IMR-90 (cell line): ENCODE results near the gene TCF7L1. TPM values are rescaled to one million over a fixed set of nuclear protein-coding genes. Genes with fewer than 3 reads are reported as not detected.

Source experiments
- ATAC-seq: fragments of 200-7000 bp; cut with Tn5 transposase; 2 replicates; pipeline ENCODE4 v1.9.1; 2020; ENCODE audit warnings: low read depth, mild to moderate bottlenecking, moderate library complexity
- BruUV-seq: library from RNA; stranded (reverse); fragments of 400-500 nt; replicated peaks from 2 replicates; lab custom pipeline; 2021; lab: Mats Ljungman, UMichigan
- CTCF ChIA-PET: fragments of 300-600 bp; formaldehyde crosslinking; extraction: SDS; loops from one replicate; lab custom pipeline; 2021; ENCODE audit warnings: antibody characterized with exemption; lab: Yijun Ruan, JAX
- POLR2A ChIA-PET: fragments of 300-600 bp; sonication (Branson Sonifier 250); formaldehyde crosslinking; loops from one replicate; lab custom pipeline; 2022; ENCODE audit warnings: antibody characterized with exemption; ENCODE audit not compliant: unreplicated experiment; lab: Charles Lee
- DNase-seq: peaks from one replicate; pipeline ENCODE4 v3.0.0; 2013
- H2AFZ ChIP-seq: replicated peaks from 2 replicates; pipeline ENCODE3; 2013; ENCODE audit warnings: low read length, mild to moderate bottlenecking; ENCODE audit not compliant: poor library complexity
- H2AK5ac ChIP-seq: 2 replicates; pipeline ENCODE4 v1.6.1; 2013; ENCODE audit warnings: low read depth, low read length, inconsistent platforms
- H2AK9ac ChIP-seq: replicated peaks from 2 replicates; pipeline ENCODE3; 2013; ENCODE audit warnings: mild to moderate bottlenecking, low read depth, low read length, moderate library complexity; ENCODE audit not compliant: poor library complexity
- H2BK120ac ChIP-seq: 2 replicates; pipeline ENCODE4 v1.6.1; 2013; ENCODE audit warnings: low read depth, low read length, inconsistent platforms
- H2BK15ac ChIP-seq: 3 replicates; pipeline ENCODE4 v1.6.1; 2013; ENCODE audit warnings: low read depth, low read length, inconsistent platforms
- H2BK20ac ChIP-seq: 2 replicates; pipeline ENCODE4 v1.6.1; 2013; ENCODE audit warnings: low read depth, mild to moderate bottlenecking, inconsistent platforms, low read length, moderate library complexity
- H2BK5ac ChIP-seq: 2 replicates; pipeline ENCODE4 v1.6.1; 2013; ENCODE audit warnings: mild to moderate bottlenecking, low read depth, low read length, inconsistent platforms; ENCODE audit not compliant: poor library complexity, severe bottlenecking
- H3K14ac ChIP-seq: replicated peaks from 2 replicates; pipeline ENCODE4 v1.6.1; 2013; ENCODE audit warnings: low read depth, low read length, inconsistent platforms
- H3K18ac ChIP-seq: 2 replicates; pipeline ENCODE4 v1.6.1; 2013; ENCODE audit warnings: low read depth, low read length, control low read depth
- H3K23ac ChIP-seq: 2 replicates; pipeline ENCODE4 v1.6.1; 2013; ENCODE audit warnings: low read depth, low read length, inconsistent platforms
- H3K27ac ChIP-seq: 2 replicates; pipeline ENCODE4 v1.5.1; 2013; ENCODE audit warnings: mild to moderate bottlenecking, control low read depth, low read length; ENCODE audit not compliant: insufficient read depth
- H3K27me3 ChIP-seq: 2 replicates; pipeline ENCODE4 v1.6.1; 2013; ENCODE audit warnings: low read length; ENCODE audit not compliant: control insufficient read depth, insufficient read depth
- H3K36me3 ChIP-seq: 2 replicates; pipeline ENCODE4 v1.6.1; 2013; ENCODE audit warnings: low read length, mixed read lengths; ENCODE audit not compliant: control insufficient read depth, insufficient read depth
- H3K4ac ChIP-seq: 2 replicates; pipeline ENCODE4 v1.6.1; 2013; ENCODE audit warnings: low read depth, low read length, inconsistent platforms
- H3K4me1 ChIP-seq: 2 replicates; pipeline ENCODE4 v1.6.1; 2013; ENCODE audit warnings: low read length, mixed read lengths; ENCODE audit not compliant: control insufficient read depth, insufficient read depth
- H3K4me2 ChIP-seq: 2 replicates; pipeline ENCODE4 v1.6.1; 2013; ENCODE audit warnings: low read depth, mild to moderate bottlenecking, control low read depth, low read length, moderate library complexity
- H3K4me3 ChIP-seq: 2 replicates; pipeline ENCODE4 v1.5.1; 2013; ENCODE audit warnings: low read depth, mild to moderate bottlenecking, control low read depth, low read length, moderate library complexity; ENCODE audit not compliant: insufficient read depth
- H3K56ac ChIP-seq: 2 replicates; pipeline ENCODE4 v1.6.1; 2013; ENCODE audit warnings: low read length, inconsistent platforms; ENCODE audit not compliant: insufficient read depth; ENCODE audit errors: extremely low read depth
- H3K79me1 ChIP-seq, 2 experiments: 2 replicates each; pipeline ENCODE4 v1.6.1; 2013; ENCODE audit warnings: low read length in 2 of 2, inconsistent platforms in 1 of 2, low read depth in 1 of 2
- H3K9ac ChIP-seq: 2 replicates; pipeline ENCODE4 v1.6.1; 2013; ENCODE audit warnings: low read depth, low read length, control low read depth
- H3K9me1 ChIP-seq: 2 replicates; pipeline ENCODE4 v1.6.1; 2013; ENCODE audit warnings: low read length, inconsistent platforms; ENCODE audit not compliant: insufficient read depth
- H3K9me3 ChIP-seq: 2 replicates; pipeline ENCODE4 v1.6.1; 2013; ENCODE audit warnings: low read length; ENCODE audit not compliant: control insufficient read depth, insufficient read depth
- H4K20me1 ChIP-seq: 2 replicates; pipeline ENCODE4 v1.6.1; 2013; ENCODE audit warnings: low read length, inconsistent platforms; ENCODE audit not compliant: insufficient read depth
- H4K5ac ChIP-seq: 2 replicates; pipeline ENCODE4 v1.6.1; 2013; ENCODE audit warnings: mild to moderate bottlenecking, low read depth, low read length, control low read depth
- H4K8ac ChIP-seq, 2 experiments: 2 replicates each; pipeline ENCODE4 v1.6.1; 2013; ENCODE audit warnings: low read depth in 2 of 2, low read length in 2 of 2, control low read depth in 1 of 2, inconsistent platforms in 1 of 2
- H4K91ac ChIP-seq: 2 replicates; pipeline ENCODE4 v1.6.1; 2013; ENCODE audit warnings: low read depth, low read length, inconsistent platforms; ENCODE audit not compliant: insufficient read depth
- CHD1 ChIP-seq: IDR thresholded peaks from 2 replicates; pipeline ENCODE4 v1.6.1; 2012; ENCODE audit warnings: low read depth, low read length, improper control_type of control experiment
- CTCF ChIP-seq: conservative IDR thresholded peaks from 2 replicates; pipeline ENCODE4 v1.5.1; 2012; ENCODE audit warnings: mild to moderate bottlenecking, low read depth, low read length, improper control_type of control experiment
- ELK1 ChIP-seq: fragments of 150-350 bp; IDR thresholded peaks from 2 replicates; pipeline ENCODE4 v1.6.1; 2016; ENCODE audit warnings: low read depth, mild to moderate bottlenecking, low read length, moderate library complexity, borderline replicate concordance
- FOS ChIP-seq: fragments of 150-350 bp; IDR thresholded peaks from 2 replicates; pipeline ENCODE4 v1.6.1; 2016; ENCODE audit warnings: low read depth, low read length
- MAFK ChIP-seq: IDR thresholded peaks from 2 replicates; pipeline ENCODE4 v1.6.1; 2012; ENCODE audit warnings: low read depth, low read length, improper control_type of control experiment
- POLR2A ChIP-seq: IDR thresholded peaks from 2 replicates; pipeline ENCODE4 v1.6.1; 2012; ENCODE audit warnings: mild to moderate bottlenecking, low read depth, low read length
- RFX5 ChIP-seq: IDR thresholded peaks from 2 replicates; pipeline ENCODE4 v1.8.0; 2012; ENCODE audit warnings: low read depth, mild to moderate bottlenecking, low read length, moderate library complexity
- SMC3 ChIP-seq: fragments of 150-350 bp; IDR thresholded peaks from 2 replicates; pipeline ENCODE4 v1.6.1; 2016; ENCODE audit warnings: low read depth, mild to moderate bottlenecking, antibody characterized with exemption, low read length, moderate library complexity
- WGBS, 2 experiments: methylation state at CpG; one replicate each; pipeline versions ENCODE4 v1.1.5 to v1.1.7; 2013; ENCODE audit warnings: missing lambda C conversion rate in 2 of 2; ENCODE audit not compliant: insufficient read length in 1 of 2; ENCODE audit errors: extremely low coverage in 2 of 2; 5-methylcytosine and 5-hydroxymethylcytosine counted together
- dilution Hi-C: fragments of 300-500 bp; cut with HindIII; formaldehyde crosslinking; loops from one replicate; pipeline ENCODE4 v1.14.3; 2018; ENCODE audit warnings: low sequenced_read_pairs; ENCODE audit not compliant: unreplicated experiment
- in situ Hi-C: fragments of 300-500 bp; cut with MboI; formaldehyde crosslinking; loops from 3 replicates; pipeline ENCODE4 v1.14.3; 2019; ENCODE audit warnings: low sequenced_read_pairs, inconsistent platforms, mixed read lengths
- intact Hi-C: fragments of 100-400 bp; cut with micrococcal nuclease; formaldehyde crosslinking; loops from 2 replicates; pipeline ENCODE4 v1.10.0; 2022
- polyA plus RNA-seq, 3 experiments: library from polyadenylated mRNA; depleted of rRNA; stranded (reverse); fragments of >200 nt; gene quantifications; 2 replicates each; pipeline ENCODE4 v1.2.3, GENCODE V29; 2012; ENCODE audit warnings: low replicate concordance in 1 of 3
- total RNA-seq: library from RNA; depleted of rRNA; stranded (reverse); fragments of >200 nt; gene quantifications from 2 replicates; pipeline ENCODE4 v1.2.3, GENCODE V29; 2012

Gene TCF7L1
- total and polyA plus RNA-seq, 2 of the 4 experiments (the other 2 are of a cell fraction): 0.72 to 11.1 TPM

GRCh38 chr2:85330839-85331636 is 197.8 kb downstream of the TCF7L1 start:
- Histone ChIP-seq H3K36me3 (peaks cover 11% of the 10 kb centered on the region), H3K27ac (no peak overlapping the region), H3K4me1 (peaks cover 2% of the 10 kb centered on the region; the same call in 1 of the 2 replicates), H4K20me1 (peaks cover 12% of the 10 kb centered on the region), H3K23ac (no peak overlapping the region), H2BK5ac (no peak overlapping the region), H3K27me3 (no peaks in the 10 kb centered on the region), H3K18ac (no peak overlapping the region), H3K4ac (no peak overlapping the region), H3K14ac (no peak overlapping the region), H3K4me3 (no peak overlapping the region), H3K56ac (no peak overlapping the region), H4K5ac (no peak overlapping the region), H4K91ac (no peak overlapping the region), H2AK5ac (no peak overlapping the region), H3K79me1 (peaks cover 0 to 24% of the 10 kb centered on the region in 2 experiments), H4K8ac (no peak overlapping the region), H2BK15ac (no peak overlapping the region), H3K4me2 (no peak overlapping the region), H3K9me3 (no peaks in the 10 kb centered on the region), H2BK20ac (no peak overlapping the region), H2BK120ac (no peak overlapping the region), H3K9ac (no peak overlapping the region), H2AK9ac (no peak overlapping the region), H3K9me1 (no peaks in the 10 kb centered on the region; the same call in 1 of the 2 replicates), H2AFZ (no peak overlapping the region)
- WGBS, 2 experiments: no CpG with 5 or more reads among the region's 13 CpGs
- no TSS peak for BruUV-seq
- dilution Hi-C loops: no loop called here
- no peak for DNase-seq
- TF ChIP-seq SMC3: no peak
- TF ChIP-seq CHD1: no peak
- no peak for TF ChIP-seq RFX5
- TF ChIP-seq MAFK: no peak
- no peak for TF ChIP-seq ELK1
- TF ChIP-seq CTCF: no peak
- TF ChIP-seq POLR2A: no peak
- no peak for TF ChIP-seq FOS
- POLR2A ChIA-PET: no interaction called here
- intact Hi-C loops: no loop called here
- CTCF ChIA-PET: no interaction called here
- ATAC-seq: no peak
- in situ Hi-C loops: no loop called here
